IMR-90 (cell line): Measurements from ENCODE around the gene ZZZ3. TPM values are rescaled to one million over a fixed set of nuclear protein-coding genes. Genes with fewer than 3 reads are reported as not detected.
"Not testable (repeated sequence)": the region's sequence is repeated elsewhere in the genome, so short reads cannot be mapped to it uniquely, and the experiment has no call there.

Source experiments
- ATAC-seq: fragments of 200-7000 bp; cut with Tn5 transposase; 2 replicates; pipeline ENCODE4 v1.9.1; 2020; ENCODE audit warnings: low read depth, mild to moderate bottlenecking, moderate library complexity
- BruUV-seq: library from RNA; stranded (reverse); fragments of 400-500 nt; replicated peaks from 2 replicates; lab custom pipeline; 2021; lab: Mats Ljungman, UMichigan
- CTCF ChIA-PET: fragments of 300-600 bp; formaldehyde crosslinking; extraction: SDS; loops from one replicate; lab custom pipeline; 2021; ENCODE audit warnings: antibody characterized with exemption; lab: Yijun Ruan, JAX
- POLR2A ChIA-PET: fragments of 300-600 bp; sonication (Branson Sonifier 250); formaldehyde crosslinking; loops from one replicate; lab custom pipeline; 2022; ENCODE audit warnings: antibody characterized with exemption; ENCODE audit not compliant: unreplicated experiment; lab: Charles Lee
- DNase-seq: peaks from one replicate; pipeline ENCODE4 v3.0.0; 2013
- H2AFZ ChIP-seq: replicated peaks from 2 replicates; pipeline ENCODE3; 2013; ENCODE audit warnings: low read length, mild to moderate bottlenecking; ENCODE audit not compliant: poor library complexity
- H2AK5ac ChIP-seq: 2 replicates; pipeline ENCODE4 v1.6.1; 2013; ENCODE audit warnings: low read depth, low read length, inconsistent platforms
- H2AK9ac ChIP-seq: replicated peaks from 2 replicates; pipeline ENCODE3; 2013; ENCODE audit warnings: mild to moderate bottlenecking, low read depth, low read length, moderate library complexity; ENCODE audit not compliant: poor library complexity
- H2BK120ac ChIP-seq: 2 replicates; pipeline ENCODE4 v1.6.1; 2013; ENCODE audit warnings: low read depth, low read length, inconsistent platforms
- H2BK15ac ChIP-seq: 3 replicates; pipeline ENCODE4 v1.6.1; 2013; ENCODE audit warnings: low read depth, low read length, inconsistent platforms
- H2BK20ac ChIP-seq: 2 replicates; pipeline ENCODE4 v1.6.1; 2013; ENCODE audit warnings: low read depth, mild to moderate bottlenecking, inconsistent platforms, low read length, moderate library complexity
- H2BK5ac ChIP-seq: 2 replicates; pipeline ENCODE4 v1.6.1; 2013; ENCODE audit warnings: mild to moderate bottlenecking, low read depth, low read length, inconsistent platforms; ENCODE audit not compliant: poor library complexity, severe bottlenecking
- H3K14ac ChIP-seq: replicated peaks from 2 replicates; pipeline ENCODE4 v1.6.1; 2013; ENCODE audit warnings: low read depth, low read length, inconsistent platforms
- H3K18ac ChIP-seq: 2 replicates; pipeline ENCODE4 v1.6.1; 2013; ENCODE audit warnings: low read depth, low read length, control low read depth
- H3K23ac ChIP-seq: 2 replicates; pipeline ENCODE4 v1.6.1; 2013; ENCODE audit warnings: low read depth, low read length, inconsistent platforms
- H3K27ac ChIP-seq: 2 replicates; pipeline ENCODE4 v1.5.1; 2013; ENCODE audit warnings: mild to moderate bottlenecking, control low read depth, low read length; ENCODE audit not compliant: insufficient read depth
- H3K27me3 ChIP-seq: 2 replicates; pipeline ENCODE4 v1.6.1; 2013; ENCODE audit warnings: low read length; ENCODE audit not compliant: control insufficient read depth, insufficient read depth
- H3K36me3 ChIP-seq: 2 replicates; pipeline ENCODE4 v1.6.1; 2013; ENCODE audit warnings: low read length, mixed read lengths; ENCODE audit not compliant: control insufficient read depth, insufficient read depth
- H3K4ac ChIP-seq: 2 replicates; pipeline ENCODE4 v1.6.1; 2013; ENCODE audit warnings: low read depth, low read length, inconsistent platforms
- H3K4me1 ChIP-seq: 2 replicates; pipeline ENCODE4 v1.6.1; 2013; ENCODE audit warnings: low read length, mixed read lengths; ENCODE audit not compliant: control insufficient read depth, insufficient read depth
- H3K4me2 ChIP-seq: 2 replicates; pipeline ENCODE4 v1.6.1; 2013; ENCODE audit warnings: low read depth, mild to moderate bottlenecking, control low read depth, low read length, moderate library complexity
- H3K4me3 ChIP-seq: 2 replicates; pipeline ENCODE4 v1.5.1; 2013; ENCODE audit warnings: low read depth, mild to moderate bottlenecking, control low read depth, low read length, moderate library complexity; ENCODE audit not compliant: insufficient read depth
- H3K56ac ChIP-seq: 2 replicates; pipeline ENCODE4 v1.6.1; 2013; ENCODE audit warnings: low read length, inconsistent platforms; ENCODE audit not compliant: insufficient read depth; ENCODE audit errors: extremely low read depth
- H3K79me1 ChIP-seq, 2 experiments: 2 replicates each; pipeline ENCODE4 v1.6.1; 2013; ENCODE audit warnings: low read length in 2 of 2, inconsistent platforms in 1 of 2, low read depth in 1 of 2
- H3K9ac ChIP-seq: 2 replicates; pipeline ENCODE4 v1.6.1; 2013; ENCODE audit warnings: low read depth, low read length, control low read depth
- H3K9me1 ChIP-seq: 2 replicates; pipeline ENCODE4 v1.6.1; 2013; ENCODE audit warnings: low read length, inconsistent platforms; ENCODE audit not compliant: insufficient read depth
- H3K9me3 ChIP-seq: 2 replicates; pipeline ENCODE4 v1.6.1; 2013; ENCODE audit warnings: low read length; ENCODE audit not compliant: control insufficient read depth, insufficient read depth
- H4K20me1 ChIP-seq: 2 replicates; pipeline ENCODE4 v1.6.1; 2013; ENCODE audit warnings: low read length, inconsistent platforms; ENCODE audit not compliant: insufficient read depth
- H4K5ac ChIP-seq: 2 replicates; pipeline ENCODE4 v1.6.1; 2013; ENCODE audit warnings: mild to moderate bottlenecking, low read depth, low read length, control low read depth
- H4K8ac ChIP-seq, 2 experiments: 2 replicates each; pipeline ENCODE4 v1.6.1; 2013; ENCODE audit warnings: low read depth in 2 of 2, low read length in 2 of 2, control low read depth in 1 of 2, inconsistent platforms in 1 of 2
- H4K91ac ChIP-seq: 2 replicates; pipeline ENCODE4 v1.6.1; 2013; ENCODE audit warnings: low read depth, low read length, inconsistent platforms; ENCODE audit not compliant: insufficient read depth
- CEBPB ChIP-seq: IDR thresholded peaks from 2 replicates; pipeline ENCODE4 v1.6.1; 2012; ENCODE audit warnings: low read depth, low read length, improper control_type of control experiment
- CHD1 ChIP-seq: IDR thresholded peaks from 2 replicates; pipeline ENCODE4 v1.6.1; 2012; ENCODE audit warnings: low read depth, low read length, improper control_type of control experiment
- FOS ChIP-seq: fragments of 150-350 bp; IDR thresholded peaks from 2 replicates; pipeline ENCODE4 v1.6.1; 2016; ENCODE audit warnings: low read depth, low read length
- RAD21 ChIP-seq: IDR thresholded peaks from 2 replicates; pipeline ENCODE4 v1.6.1; 2012; ENCODE audit warnings: low read length, improper control_type of control experiment
- RCOR1 ChIP-seq: IDR thresholded peaks from 2 replicates; pipeline ENCODE4 v1.6.1; 2012; ENCODE audit warnings: mild to moderate bottlenecking, low read length, improper control_type of control experiment; ENCODE audit not compliant: insufficient replicate concordance
- RFX5 ChIP-seq: IDR thresholded peaks from 2 replicates; pipeline ENCODE4 v1.8.0; 2012; ENCODE audit warnings: low read depth, mild to moderate bottlenecking, low read length, moderate library complexity
- WGBS, 2 experiments: methylation state at CpG; one replicate each; pipeline versions ENCODE4 v1.1.5 to v1.1.7; 2013; ENCODE audit warnings: missing lambda C conversion rate in 2 of 2; ENCODE audit not compliant: insufficient read length in 1 of 2; ENCODE audit errors: extremely low coverage in 2 of 2; 5-methylcytosine and 5-hydroxymethylcytosine counted together
- dilution Hi-C: fragments of 300-500 bp; cut with HindIII; formaldehyde crosslinking; loops from one replicate; pipeline ENCODE4 v1.14.3; 2018; ENCODE audit warnings: low sequenced_read_pairs; ENCODE audit not compliant: unreplicated experiment
- in situ Hi-C: fragments of 300-500 bp; cut with MboI; formaldehyde crosslinking; loops from 3 replicates; pipeline ENCODE4 v1.14.3; 2019; ENCODE audit warnings: low sequenced_read_pairs, inconsistent platforms, mixed read lengths
- intact Hi-C: fragments of 100-400 bp; cut with micrococcal nuclease; formaldehyde crosslinking; loops from 2 replicates; pipeline ENCODE4 v1.10.0; 2022
- polyA plus RNA-seq, 3 experiments: library from polyadenylated mRNA; depleted of rRNA; stranded (reverse); fragments of >200 nt; gene quantifications; 2 replicates each; pipeline ENCODE4 v1.2.3, GENCODE V29; 2012; ENCODE audit warnings: low replicate concordance in 1 of 3
- total RNA-seq: library from RNA; depleted of rRNA; stranded (reverse); fragments of >200 nt; gene quantifications from 2 replicates; pipeline ENCODE4 v1.2.3, GENCODE V29; 2012

The ZZZ3 gene
- total and polyA plus RNA-seq, 2 of the 4 experiments (the other 2 are of a cell fraction) = 14.2 to 66.3 TPM

- H3K4me1 ChIP-seq = no peaks in the 10 kb centered on the region
- no peak overlapping the region for H3K4me2 ChIP-seq
- H4K20me1 ChIP-seq = no peaks in the 10 kb centered on the region
- WGBS, 2 experiments = no CpG with 5 or more reads among the region's 2 CpGs
- H2BK15ac ChIP-seq = no peak overlapping the region
- no peak overlapping the region for H2AK5ac ChIP-seq
- H3K4ac ChIP-seq = no peak overlapping the region
- no peaks in the 10 kb centered on the region; a peak in 2 of 4 replicates for H3K79me1 ChIP-seq
- no peaks in the 10 kb centered on the region; the same call in none of the 2 replicates for H3K9me1 ChIP-seq
- no peak overlapping the region for H4K91ac ChIP-seq
- H3K27ac ChIP-seq = no peak overlapping the region
- no peak overlapping the region for H4K5ac ChIP-seq
- H3K23ac ChIP-seq = no peak overlapping the region
- no peak overlapping the region for H2AFZ ChIP-seq
- no peak overlapping the region for H2BK5ac ChIP-seq
- TF ChIP-seq FOS (no peak), RCOR1 (no peak), RAD21 (no peak), CEBPB (no peak), CHD1 (no peak), RFX5 (no peak)
- in situ Hi-C loops = no loop called here
- H3K9me3 ChIP-seq = no peaks in the 10 kb centered on the region
- dilution Hi-C loops = no loop called here
- no peak overlapping the region for H3K4me3 ChIP-seq
- no peak overlapping the region for H2AK9ac ChIP-seq
- ChIA-PET POLR2A (no interaction called here), CTCF (no interaction called here)
- DNase-seq (no peak), ATAC-seq (no peak)
- no peak overlapping the region for H3K18ac ChIP-seq
- H2BK20ac ChIP-seq = no peak overlapping the region
- peaks cover 20% of the 10 kb centered on the region for H3K36me3 ChIP-seq
- H4K8ac ChIP-seq = no peak overlapping the region
- no peak overlapping the region for H3K56ac ChIP-seq
- no peaks in the 10 kb centered on the region for H3K27me3 ChIP-seq
- no TSS peak for BruUV-seq
- H3K9ac ChIP-seq = no peak overlapping the region
- no peak overlapping the region for H3K14ac ChIP-seq
- intact Hi-C loops = no loop called here
- H2BK120ac ChIP-seq = no peak overlapping the region
Measured at GRCh38 chr1:77704736-77705135, 22.3 kb upstream of the ZZZ3 start.

DNA sequence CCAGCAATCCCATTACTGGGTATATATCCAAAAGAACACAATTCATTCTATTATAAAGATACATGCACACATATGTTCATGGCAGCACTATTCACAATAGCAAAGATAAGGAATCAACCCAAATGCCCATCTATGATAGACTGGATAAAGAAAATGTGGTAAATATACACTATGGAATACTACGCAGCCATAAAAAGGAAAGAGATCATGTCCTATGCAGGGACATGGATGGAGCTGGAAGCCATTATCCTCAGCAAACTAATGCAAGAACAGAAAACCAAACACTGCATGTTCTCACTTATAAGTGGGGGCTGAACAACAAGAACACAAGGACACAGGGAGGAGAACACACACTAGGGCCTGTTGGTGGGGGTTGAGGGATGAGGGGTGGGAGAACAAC is 17.2 kb upstream of the ZZZ3 start:
- H3K9me1 ChIP-seq, DNase-seq, ATAC-seq, H3K14ac ChIP-seq, H4K20me1 ChIP-seq, H2AK5ac ChIP-seq, H4K91ac ChIP-seq, H3K4me2 ChIP-seq, H3K79me1 ChIP-seq, in situ Hi-C loops, H2BK5ac ChIP-seq, POLR2A ChIA-PET, H3K4me1 ChIP-seq, H2BK15ac ChIP-seq, H2BK20ac ChIP-seq, H3K9me3 ChIP-seq, H2AK9ac ChIP-seq, H2BK120ac ChIP-seq, H3K9ac ChIP-seq, H3K27ac ChIP-seq, H2AFZ ChIP-seq, H3K27me3 ChIP-seq, H4K5ac ChIP-seq, H4K8ac ChIP-seq, H3K18ac ChIP-seq, H3K4ac ChIP-seq, H3K56ac ChIP-seq, dilution Hi-C loops, H3K4me3 ChIP-seq, intact Hi-C loops, BruUV-seq, H3K23ac ChIP-seq: not testable (repeated sequence)
- CTCF ChIA-PET = interaction anchor here (0.5 kb wide), 1 partner anchor 922 kb away, joined by 3 read pairs; no protein-coding TSS in a partner anchor
- WGBS, 2 experiments = no CpG with 5 or more reads among the region's 1 CpG
- peaks cover 18% of the 10 kb centered on the region for H3K36me3 ChIP-seq
